Testis (tissue), 3 donors: Measurements from ENCODE around the gene CSF2RB. TPM values are rescaled to one million over a fixed set of nuclear protein-coding genes. Genes with fewer than 3 reads are reported as not detected.

Source experiments
- DNase-seq: peaks from one replicate; pipeline ENCODE4 v3.0.0-alpha.2; 2019
- H3K27ac ChIP-seq, 2 donors: fragments of 200-600 bp; sonication (generic); one replicate each; pipeline ENCODE4 v1.5.1; 2019
- H3K27me3 ChIP-seq: fragments of 200-600 bp; sonication (generic); one replicate; pipeline ENCODE4 v1.5.1; 2019
- H3K36me3 ChIP-seq: fragments of 200-600 bp; sonication (generic); one replicate; pipeline ENCODE4 v1.5.1; 2017; ENCODE audit warnings: low read depth; ENCODE audit errors: missing control alignments
- H3K4me1 ChIP-seq: fragments of 200-600 bp; sonication (generic); one replicate; pipeline ENCODE4 v1.5.1; 2019
- H3K4me3 ChIP-seq, 2 donors: fragments of 200-600 bp; sonication (generic); one replicate each; pipeline ENCODE4 v1.5.1; 2017 to 2019
- H3K9me3 ChIP-seq: fragments of 200-600 bp; sonication (generic); one replicate; pipeline ENCODE4 v1.5.1; 2017
- CTCF ChIP-seq, 3 experiments: fragments of 450-650 bp in 2 of 3; fragments of 200-600 bp in 1 of 3; sonication (generic) in 1 of 3; IDR thresholded peaks; one replicate each; pipeline ENCODE4 v1.5.1; 2016 to 2019; ENCODE audit warnings: antibody characterized with exemption in 3 of 3, mild to moderate bottlenecking in 2 of 3, moderate library complexity in 1 of 3
- POLR2A ChIP-seq: fragments of 450-650 bp; IDR thresholded peaks from one replicate; pipeline ENCODE4 v1.6.1; 2017; ENCODE audit warnings: antibody characterized with exemption, mild to moderate bottlenecking, moderate library complexity
- WGBS, 2 donors: methylation state at CpG; one replicate each; pipeline ENCODE4 v1.1.5; 2018; 5-methylcytosine and 5-hydroxymethylcytosine counted together
- intact Hi-C: fragments of 100-400 bp; cut with DNase I; formaldehyde crosslinking; loops from one replicate; pipeline ENCODE4 v1.15.1; 2023; ENCODE audit warnings: low total_unique reads
- polyA plus RNA-seq: library from polyadenylated mRNA; stranded (reverse); fragments of 350-450 nt; fragmentation: Illumina TruSeq; extraction: RNeasy Lipid Tissue Mini Kit (QIAGEN cat#74804); gene quantifications from one replicate; pipeline ENCODE4 v1.2.3, GENCODE V29; 2014; ENCODE audit warnings: low read depth, low replicate concordance; ENCODE audit not compliant: insufficient read depth
- total RNA-seq, 2 donors: library from RNA; depleted of rRNA; stranded (reverse); fragments of >200 nt; gene quantifications; one replicate each; pipeline ENCODE4 v1.2.3, GENCODE V29; 2016

CSF2RB gene
- total and polyA plus RNA-seq, 3 donors from 2014 or later = 2.3 to 4.0 (median 2.6) TPM

GRCh38 chr22:36921309-36922104 lies 8.1 kb downstream of the CSF2RB start:
- TF ChIP-seq POLR2A = no peak
- TF ChIP-seq CTCF (IDR thresholded peaks at IDR 0.05) = no peak
- Histone ChIP-seq H3K27ac (no peak overlapping the region), H3K36me3 (no peaks in the 10 kb centered on the region), H3K4me1 (no peaks in the 10 kb centered on the region), H3K9me3 (no peaks in the 10 kb centered on the region), H3K27me3 (no peaks in the 10 kb centered on the region), H3K4me3 (no peak overlapping the region)
- 64 to 72% methylated on average over 10 to 15 of the region's 15 CpGs for WGBS, 2 donors
- no peak for DNase-seq
- intact Hi-C loops = no loop called here

GRCh38 chr22:36922105-36922608 lies 8.7 kb downstream of the CSF2RB start:
- no peak for TF ChIP-seq CTCF (IDR thresholded peaks at IDR 0.05)
- no peak for TF ChIP-seq POLR2A
- intact Hi-C loops = no loop called here
- Histone ChIP-seq H3K36me3 (no peaks in the 10 kb centered on the region), H3K27me3 (no peaks in the 10 kb centered on the region), H3K4me3 (no peak overlapping the region), H3K4me1 (no peaks in the 10 kb centered on the region), H3K27ac (no peak overlapping the region), H3K9me3 (no peaks in the 10 kb centered on the region)
- DNase-seq = no peak
- 27 to 49% methylated on average over 9 to 10 of the region's 10 CpGs for WGBS, 2 donors

- intact Hi-C loops = no loop called here
- no peak overlapping the region for H3K4me3 ChIP-seq
- 77 to 78% methylated on average over 5 to 7 of the region's 7 CpGs for WGBS, 2 donors
- H3K36me3 ChIP-seq = no peaks in the 10 kb centered on the region
- no peaks in the 10 kb centered on the region for H3K27me3 ChIP-seq
- DNase-seq = no peak
- no peak overlapping the region for H3K27ac ChIP-seq
- TF ChIP-seq CTCF (IDR thresholded peaks at IDR 0.05) = no peak
- TF ChIP-seq POLR2A = no peak
- no peaks in the 10 kb centered on the region for H3K9me3 ChIP-seq
- no peaks in the 10 kb centered on the region for H3K4me1 ChIP-seq
Observed at GRCh38 chr22:36922711-36923110, 9.3 kb downstream of the CSF2RB start.

GRCh38 chr22:36923131-36923788 lies 9.8 kb downstream of the CSF2RB start:
- Histone ChIP-seq H3K9me3 (no peaks in the 10 kb centered on the region), H3K27me3 (no peaks in the 10 kb centered on the region), H3K4me3 (no peak overlapping the region), H3K36me3 (no peaks in the 10 kb centered on the region), H3K27ac (no peak overlapping the region), H3K4me1 (no peaks in the 10 kb centered on the region)
- no peak for DNase-seq
- WGBS, 2 donors = 88 to 89% methylated on average over 21 of the region's 21 CpGs
- TF ChIP-seq POLR2A (no peak), CTCF (IDR thresholded peaks at IDR 0.05) (no peak)
- intact Hi-C loops = no loop called here
